K562 (cell line): ENCODE results near the gene HEPACAM. TPM values are rescaled to one million over a fixed set of nuclear protein-coding genes. Genes with fewer than 3 reads are reported as not detected.

ENCODE experiments used
- ATAC-seq: fragments of 200-7000 bp; cut with Tn5 transposase; 3 replicates; pipeline ENCODE4 v1.9.1; 2020; ENCODE audit warnings: moderate library complexity
- BruUV-seq: library from RNA; stranded (reverse); fragments of 400-500 nt; replicated peaks from 2 replicates; lab custom pipeline; 2021; lab: Mats Ljungman, UMichigan
- CTCF ChIA-PET: fragments of 300-600 bp; formaldehyde crosslinking; extraction: SDS; loops from one replicate; lab custom pipeline; 2021; ENCODE audit warnings: low intra/inter-chr PET ratio; lab: Yijun Ruan, JAX
- POLR2A ChIA-PET: fragments of 300-600, 350-650 bp; sonication (Branson Sonifier 250); formaldehyde crosslinking; extraction: SDS; loops from one replicate; lab custom pipeline; 2021; ENCODE audit warnings: antibody characterized with exemption, inconsistent platforms; lab: Yijun Ruan, JAX
- DNase-seq, 4 experiments: peaks; one replicate each; pipeline versions ENCODE4 v3.0.0 to v3.0.0-alpha.2; 2011 to 2018; ENCODE audit warnings: low spot score in 3 of 4, mixed read lengths in 3 of 4; ENCODE audit errors: extremely low read depth in 1 of 4
- FAIRE-seq: peaks from 2 replicates; lab custom pipeline; 2011; peaks lifted over from hg19 to GRCh38; lab: Jason Lieb, UNC
- H2AFZ ChIP-seq: 2 replicates; pipeline ENCODE4 v1.6.0; 2011; ENCODE audit warnings: low read depth, low read length, control low read depth, inconsistent platforms
- H3K27ac ChIP-seq: fragments of 200-600 bp; 3 replicates; pipeline ENCODE4 v1.8.0; 2011; ENCODE audit warnings: low read depth, mild to moderate bottlenecking, control low read depth, inconsistent platforms, low read length, moderate library complexity, mixed read lengths; ENCODE audit errors: extremely low read depth
- H3K27me3 ChIP-seq, 2 experiments: fragments of 300-600 bp in 1 of 2; 2 replicates in 1 of 2; 3 replicates in 1 of 2; pipeline versions ENCODE4 v1.6.0 to v1.8.0; 2011; ENCODE audit warnings: inconsistent platforms in 2 of 2, low read length in 2 of 2, mild to moderate bottlenecking in 1 of 2, mixed read lengths in 1 of 2, moderate library complexity in 1 of 2; ENCODE audit not compliant: control insufficient read depth in 2 of 2, insufficient read depth in 2 of 2
- H3K36me3 ChIP-seq: fragments of 300-600 bp; 3 replicates; pipeline ENCODE4 v1.8.0; 2011; ENCODE audit warnings: mild to moderate bottlenecking, low read length, inconsistent platforms; ENCODE audit not compliant: control insufficient read depth, insufficient read depth
- H3K4me1 ChIP-seq, 2 experiments: fragments of 200-600 bp in 1 of 2; replicated peaks in 1 of 2; 2 replicates in 1 of 2; 3 replicates in 1 of 2; pipeline versions ENCODE4 v1.5.1 to v1.8.0; 2011; ENCODE audit warnings: inconsistent platforms in 2 of 2, low read length in 2 of 2, mild to moderate bottlenecking in 1 of 2, mixed read lengths in 1 of 2, moderate library complexity in 1 of 2; ENCODE audit not compliant: control insufficient read depth in 2 of 2, insufficient read depth in 2 of 2
- H3K4me2 ChIP-seq: 2 replicates; pipeline ENCODE4 v1.6.1; 2011; ENCODE audit warnings: low read length, control low read depth, inconsistent platforms, mixed read lengths; ENCODE audit not compliant: insufficient read depth
- H3K4me3 ChIP-seq: fragments of 200-600 bp; sonication (generic), shearing (Covaris generic); 2 replicates; pipeline ENCODE4 v1.5.1; 2016; ENCODE audit warnings: control low read depth, inconsistent platforms
- H3K79me2 ChIP-seq: fragments of 200-600 bp; 3 replicates; pipeline ENCODE4 v1.8.0; 2011; ENCODE audit warnings: low read length, inconsistent platforms; ENCODE audit not compliant: control insufficient read depth, insufficient read depth
- H3K9ac ChIP-seq, 2 experiments: 2 replicates each; pipeline versions ENCODE4 v1.6.0 to v1.6.1; 2011; ENCODE audit warnings: low read depth in 2 of 2, low read length in 2 of 2, control low read depth in 1 of 2, inconsistent platforms in 1 of 2, mild to moderate bottlenecking in 1 of 2, mixed read lengths in 1 of 2; ENCODE audit not compliant: insufficient read depth in 1 of 2
- H3K9me1 ChIP-seq: one replicate; pipeline ENCODE4 v1.6.0; 2011; ENCODE audit warnings: inconsistent platforms, mild to moderate bottlenecking, low read length, moderate library complexity; ENCODE audit not compliant: control insufficient read depth, insufficient read depth
- H3K9me3 ChIP-seq: replicated peaks from 2 replicates; pipeline ENCODE4 v1.5.1; 2011; ENCODE audit warnings: low read depth, low read length, inconsistent platforms; ENCODE audit not compliant: control insufficient read depth, insufficient read depth
- H4K20me1 ChIP-seq: replicated peaks from 2 replicates; pipeline ENCODE4 v1.6.1; 2011; ENCODE audit warnings: low read length, inconsistent platforms, mixed read lengths; ENCODE audit not compliant: control insufficient read depth, insufficient read depth
- CBFA2T3 ChIP-seq: fragments of 450-650 bp; IDR thresholded peaks from 2 replicates; pipeline ENCODE4 v1.6.1; 2017
- E2F8 ChIP-seq: fragments of 450-650 bp; IDR thresholded peaks from 2 replicates; pipeline ENCODE4 v1.7.1; 2018; ENCODE audit warnings: mild to moderate bottlenecking, low read depth; ENCODE audit not compliant: partially characterized antibody
- ERF ChIP-seq: fragments of 450-650 bp; formaldehyde crosslinking; IDR thresholded peaks from 2 replicates; pipeline ENCODE4 v1.4.0; 2020; ENCODE audit warnings: mild to moderate bottlenecking, mixed read lengths
- MAFG ChIP-seq: fragments of 450-650 bp; conservative IDR thresholded peaks from 2 replicates; pipeline ENCODE4 v1.6.1; 2016; ENCODE audit warnings: missing genetic modification characterization, missing compliant biosample characterization
- NBN ChIP-seq: fragments of 450-650 bp; IDR thresholded peaks from 2 replicates; pipeline ENCODE4 v1.6.1; 2016; ENCODE audit warnings: low read depth, mild to moderate bottlenecking
- RCOR1 ChIP-seq, 2 experiments: IDR thresholded peaks; 2 replicates each; pipeline ENCODE4 v1.6.1; 2012; ENCODE audit warnings: low read depth in 2 of 2, low read length in 2 of 2, borderline replicate concordance in 1 of 2, improper control_type of control experiment in 1 of 2
- SRF ChIP-seq, 2 experiments: fragments of 250-450, 450-650 bp in 1 of 2; sonication (Bioruptor Pico) in 1 of 2; sonication (generic) in 1 of 2; formaldehyde crosslinking; IDR thresholded peaks; 2 replicates each; pipeline versions ENCODE4 v1.5.0 to v1.5.1; 2020 to 2022; ENCODE audit warnings: mild to moderate bottlenecking in 1 of 2, missing genetic modification reagents in 1 of 2
- ZHX1 ChIP-seq: fragments of 150-350 bp; conservative IDR thresholded peaks from 2 replicates; pipeline ENCODE4 v1.6.1; 2014; ENCODE audit warnings: low read length
- ZNF165 ChIP-seq: fragments of 250-450 bp; sonication (Bioruptor Pico); IDR thresholded peaks from 2 replicates; pipeline ENCODE4 v1.4.0; 2020; ENCODE audit warnings: borderline replicate concordance
- ZNF395 ChIP-seq: fragments of 200-800 bp; sonication (Bioruptor generic); IDR thresholded peaks from 2 replicates; pipeline ENCODE4 v1.6.1; 2017; ENCODE audit warnings: missing genetic modification characterization, missing compliant biosample characterization
- ZNF436 ChIP-seq: fragments of 250-450, 450-650 bp; sonication (Bioruptor Pico); formaldehyde crosslinking; IDR thresholded peaks from 2 replicates; pipeline ENCODE4 v1.7.0; 2020; ENCODE audit warnings: mild to moderate bottlenecking
- WGBS: fragments of 100-300 bp; shearing (Covaris generic); methylation state at CpG from one replicate; pipeline ENCODE4 v1.1.6; 2016; ENCODE audit warnings: low coverage, mixed read lengths; ENCODE audit not compliant: insufficient coverage; ENCODE audit errors: missing lambda C conversion rate; 5-methylcytosine and 5-hydroxymethylcytosine counted together
- in situ Hi-C: fragments of 300-500 bp; cut with MboI; formaldehyde crosslinking; loops from 4 replicates; pipeline ENCODE4 v1.15.0; 2018; ENCODE audit warnings: inconsistent platforms, mixed read lengths
- intact Hi-C: fragments of 100-400 bp; cut with micrococcal nuclease; formaldehyde crosslinking; loops from 2 replicates; pipeline ENCODE4 v1.14.2; 2022
- polyA plus RNA-seq, 8 experiments: library from polyadenylated mRNA; depleted of rRNA in 4 of 8; stranded (reverse) in 5 of 8; unstranded in 3 of 8; fragments of >200 nt; fragmentation: Nextera tagmentation in 2 of 8; fragmentation: Illumina TruSeq in 1 of 8; extraction: Ambion mirVana in 2 of 8; extraction: Trizol in 1 of 8; gene quantifications; 2 replicates each; pipeline versions ENCODE4 v1.2.1 to v1.2.3, GENCODE V29; 2011 to 2014; ENCODE audit warnings: inconsistent platforms in 1 of 8, missing spikeins in 1 of 8
- total RNA-seq, 7 experiments: library from RNA; depleted of rRNA in 6 of 7; stranded (reverse); fragments of >200 nt in 6 of 7; fragmentation: Illumina TruSeq in 2 of 7; extraction: Trizol in 2 of 7; gene quantifications; 2 replicates each; pipeline versions ENCODE4 v1.2.1 to v1.2.3, GENCODE V29; 2011 to 2021; ENCODE audit warnings: low replicate concordance in 1 of 7
- TF ChIP-seq, protein P1 (sequence below): fragments of 250-450 bp; sonication (Bioruptor Pico); IDR thresholded peaks from 2 replicates; pipeline ENCODE4 v1.4.0; 2020

HEPACAM gene
- total and polyA plus RNA-seq, 9 of the 15 experiments (the other 6 are each of a cell fraction or from before 2014, with no cell fraction given) = not detected

- DNase-seq (no peak), ATAC-seq (no peak), FAIRE-seq (no peak)
- WGBS = 11% methylated on average over 6 of the region's 6 CpGs
- no peak overlapping the region for H3K4me2 ChIP-seq
- in situ Hi-C loops = no loop called here
- H3K9me1 ChIP-seq = no peaks in the 10 kb centered on the region
- H3K9ac ChIP-seq = no peak overlapping the region
- no peaks in the 10 kb centered on the region for H3K36me3 ChIP-seq
- no peak overlapping the region for H2AFZ ChIP-seq
- H3K4me3 ChIP-seq = no peak overlapping the region
- peaks cover 12 to 27% of the 10 kb centered on the region in 2 experiments; a peak in 4 of 5 replicates for H3K27me3 ChIP-seq
- no peaks in the 10 kb centered on the region for H4K20me1 ChIP-seq
- intact Hi-C loops = no loop called here
- TF ChIP-seq ZNF436 = no peak
- no peak for TF ChIP-seq NBN
- TF ChIP-seq MAFG = no peak
- TF ChIP-seq CBFA2T3 = no peak
- no peak for TF ChIP-seq E2F8
- no peak for TF ChIP-seq RCOR1 (IDR thresholded peaks at IDR 0.05; ENCODE audit: borderline replicate concordance in 1 of 2, low read depth in 2 of 2, low read length in 2 of 2)
- TF ChIP-seq SRF (CRISPR knock-in tag; IDR thresholded peaks at IDR 0.05) = no peak
- no peak for TF ChIP-seq ZHX1
- no peak for TF ChIP-seq ERF
- TF ChIP-seq, protein P1, sequence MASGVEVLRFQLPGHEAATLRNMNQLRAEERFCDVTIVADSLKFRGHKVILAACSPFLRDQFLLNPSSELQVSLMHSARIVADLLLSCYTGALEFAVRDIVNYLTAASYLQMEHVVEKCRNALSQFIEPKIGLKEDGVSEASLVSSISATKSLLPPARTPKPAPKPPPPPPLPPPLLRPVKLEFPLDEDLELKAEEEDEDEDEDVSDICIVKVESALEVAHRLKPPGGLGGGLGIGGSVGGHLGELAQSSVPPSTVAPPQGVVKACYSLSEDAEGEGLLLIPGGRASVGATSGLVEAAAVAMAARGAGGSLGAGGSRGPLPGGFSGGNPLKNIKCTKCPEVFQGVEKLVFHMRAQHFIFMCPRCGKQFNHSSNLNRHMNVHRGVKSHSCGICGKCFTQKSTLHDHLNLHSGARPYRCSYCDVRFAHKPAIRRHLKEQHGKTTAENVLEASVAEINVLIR (CRISPR knock-in tag) = no peak
- no peak for TF ChIP-seq ZNF395 (CRISPR knock-in tag)
- no peak for TF ChIP-seq ZNF165 (CRISPR knock-in tag)
- no peaks in the 10 kb centered on the region for H3K9me3 ChIP-seq
- H3K79me2 ChIP-seq = no peaks in the 10 kb centered on the region
- no TSS peak for BruUV-seq
- H3K4me1 ChIP-seq = no peaks in the 10 kb centered on the region
- POLR2A ChIA-PET = interaction anchor here (1.0 kb wide), 1 partner anchor 337 kb away, joined by 4 read pairs; no protein-coding TSS in a partner anchor
- CTCF ChIA-PET = no interaction called here
- no peak overlapping the region for H3K27ac ChIP-seq
Observed at GRCh38 chr11:124917115-124917637, 18.7 kb downstream of the HEPACAM start.
